Aorta (tissue), 5 donors: ENCODE results near the gene FLT3. TPM values are rescaled to one million over a fixed set of nuclear protein-coding genes. Genes with fewer than 3 reads are reported as not detected.
"Not testable (repeated sequence)": the region's sequence is repeated elsewhere in the genome, so short reads cannot be mapped to it uniquely, and the experiment has no call there.

Experiments used
- ATAC-seq: fragments of 200-7000 bp; cut with Tn5 transposase; one replicate; pipeline ENCODE4 v1.9.1; 2022; ENCODE audit warnings: moderate library complexity; ENCODE audit not compliant: low FRiP score
- DNase-seq, 2 donors: peaks; one replicate each; pipeline ENCODE4 v3.0.0-alpha.2; 2020
- H3K27ac ChIP-seq, 2 donors: one replicate each; pipeline ENCODE4 v1.5.1; 2013; ENCODE audit warnings: low read length in 2 of 2, mild to moderate bottlenecking in 2 of 2, moderate library complexity in 2 of 2, control low read depth in 1 of 2, inconsistent platforms in 1 of 2, low read depth in 1 of 2
- H3K27me3 ChIP-seq, 2 donors: one replicate each; pipeline ENCODE4 v1.6.1; 2013; ENCODE audit warnings: control low read depth in 1 of 2, low read length in 1 of 2, mild to moderate bottlenecking in 1 of 2, moderate library complexity in 1 of 2; ENCODE audit not compliant: insufficient read depth in 2 of 2, control insufficient read depth in 1 of 2
- H3K36me3 ChIP-seq, 2 donors: one replicate each; pipeline ENCODE4 v1.6.1; 2013; ENCODE audit warnings: control low read depth in 1 of 2, low read length in 1 of 2, mild to moderate bottlenecking in 1 of 2; ENCODE audit not compliant: insufficient read depth in 2 of 2, control insufficient read depth in 1 of 2
- H3K4me1 ChIP-seq, 2 donors: one replicate each; pipeline ENCODE4 v1.6.1; 2013; ENCODE audit warnings: low read length in 2 of 2, control low read depth in 1 of 2, mild to moderate bottlenecking in 1 of 2, moderate library complexity in 1 of 2; ENCODE audit not compliant: insufficient read depth in 2 of 2, control insufficient read depth in 1 of 2
- H3K4me3 ChIP-seq, 2 donors: one replicate each; pipeline ENCODE4 v1.5.1; 2013; ENCODE audit warnings: low read length in 2 of 2, control low read depth in 1 of 2, mild to moderate bottlenecking in 1 of 2
- H3K9me3 ChIP-seq: one replicate; pipeline ENCODE4 v1.6.1; 2013; ENCODE audit warnings: mild to moderate bottlenecking, low read length; ENCODE audit not compliant: control insufficient read depth
- WGBS, 2 donors: extraction: QIAGEN DNeasy Blood & Tissue Kit; methylation state at CpG; one replicate each; pipeline ENCODE4 v1.1.7; 2013; 5-methylcytosine and 5-hydroxymethylcytosine counted together
- intact Hi-C, 2 donors: fragments of 100-400 bp; cut with DNase I; formaldehyde crosslinking; loops; one replicate each; pipeline versions ENCODE4 v1.14.2 to v1.15.0; 2022
- polyA plus RNA-seq, 2 donors: library from polyadenylated mRNA; stranded (reverse); fragments of 200-250 nt; gene quantifications; one replicate each; pipeline ENCODE4 v1.2.3, GENCODE V29; 2013
- total RNA-seq, 2 donors: library from RNA; stranded (reverse); fragmentation: NEBNext Ultra II Directional; extraction: Animal tissue kit (Norgen Biotek cat#: 25700); gene quantifications; one replicate each; pipeline ENCODE4 v1.2.1, GENCODE V29; 2021
- donor health status: healthy with polysubstance abuse.
- donor health status: Bipolar disorder and iron deficiency.
- donor health status: DM: no; HTN: no; CAD: no.
- donor health status: DM: no; HTN: no; CAD: no.
- donor health status: DM: yes; HTN: yes; CAD: no.

The FLT3 gene
- total and polyA plus RNA-seq, 4 donors = 0.13 to 0.52 (median 0.40) TPM

DNA sequence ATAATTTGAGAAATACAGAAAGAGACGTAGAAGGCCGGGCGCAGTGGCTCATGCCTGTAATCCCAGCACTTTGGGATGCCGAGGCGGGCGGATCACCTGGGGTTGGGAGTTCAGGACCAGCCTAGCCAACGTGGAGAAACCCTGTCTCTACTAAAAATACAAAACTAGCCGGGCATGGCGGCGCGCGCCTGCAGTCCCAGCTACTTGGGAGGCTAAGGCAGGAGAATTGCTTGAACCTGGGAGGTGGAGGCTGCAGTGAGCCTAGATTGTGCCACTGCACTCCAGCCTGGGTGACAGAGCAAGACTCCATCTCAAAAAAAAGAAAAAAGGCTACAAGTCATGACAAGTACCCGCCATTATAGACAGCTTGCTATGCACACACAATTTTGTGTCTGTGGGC, 95.4 kb downstream of the FLT3 start:
- H3K9me3 ChIP-seq, DNase-seq, intact Hi-C loops, H3K4me1 ChIP-seq, H3K4me3 ChIP-seq, H3K27ac ChIP-seq, ATAC-seq, H3K27me3 ChIP-seq, H3K36me3 ChIP-seq: not testable (repeated sequence)
- 95 to 96% methylated on average over 13 of the region's 13 CpGs for WGBS, 2 donors

DNA sequence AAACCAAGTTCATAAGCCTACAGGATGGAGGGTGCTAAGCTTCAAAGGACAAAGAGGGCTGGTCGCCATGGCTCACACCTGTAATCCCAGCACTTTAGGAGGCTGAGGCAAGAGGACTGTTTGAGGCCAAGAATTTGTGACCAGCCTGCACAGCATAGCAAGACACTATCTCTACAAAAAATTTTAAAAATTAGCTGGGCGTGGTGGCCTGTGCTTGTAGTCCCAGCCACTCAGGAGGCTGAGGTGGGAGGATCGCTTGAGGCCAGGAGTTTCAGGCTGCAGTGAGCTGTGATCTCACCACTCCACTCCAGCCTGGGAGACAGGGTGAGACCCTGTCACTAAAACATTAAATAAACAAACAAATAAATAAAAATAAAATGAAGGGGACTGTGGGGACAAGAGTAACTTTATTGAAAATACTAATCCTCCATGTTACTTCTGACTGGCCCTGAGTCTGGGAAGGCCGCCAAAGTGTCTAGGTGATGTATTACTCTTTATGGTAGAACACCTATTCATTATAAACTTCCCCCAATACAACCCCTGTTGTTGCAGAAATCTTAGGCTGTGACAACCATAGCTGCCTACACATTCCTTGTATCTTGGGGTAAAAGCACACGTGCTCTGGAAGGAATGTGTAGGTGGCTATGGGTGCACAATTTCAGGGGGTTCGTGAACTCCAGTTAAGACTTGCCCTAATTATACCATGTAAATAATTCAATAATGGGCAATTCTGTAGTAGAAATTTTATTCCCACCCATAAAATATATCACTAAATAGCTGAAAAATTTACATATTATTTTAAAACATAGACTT, 97.3 kb downstream of the FLT3 start:
- no peak for ATAC-seq
- WGBS, 2 donors = 74 to 76% methylated on average over 6 of the region's 6 CpGs
- intact Hi-C loops = no loop called here
- no peak for DNase-seq
- Histone ChIP-seq H3K4me1 (no peaks in the 10 kb centered on the region), H3K27me3 (no peaks in the 10 kb centered on the region), H3K9me3 (no peaks in the 10 kb centered on the region), H3K4me3 (no peak overlapping the region), H3K36me3 (no peaks in the 10 kb centered on the region), H3K27ac (no peak overlapping the region)

DNA sequence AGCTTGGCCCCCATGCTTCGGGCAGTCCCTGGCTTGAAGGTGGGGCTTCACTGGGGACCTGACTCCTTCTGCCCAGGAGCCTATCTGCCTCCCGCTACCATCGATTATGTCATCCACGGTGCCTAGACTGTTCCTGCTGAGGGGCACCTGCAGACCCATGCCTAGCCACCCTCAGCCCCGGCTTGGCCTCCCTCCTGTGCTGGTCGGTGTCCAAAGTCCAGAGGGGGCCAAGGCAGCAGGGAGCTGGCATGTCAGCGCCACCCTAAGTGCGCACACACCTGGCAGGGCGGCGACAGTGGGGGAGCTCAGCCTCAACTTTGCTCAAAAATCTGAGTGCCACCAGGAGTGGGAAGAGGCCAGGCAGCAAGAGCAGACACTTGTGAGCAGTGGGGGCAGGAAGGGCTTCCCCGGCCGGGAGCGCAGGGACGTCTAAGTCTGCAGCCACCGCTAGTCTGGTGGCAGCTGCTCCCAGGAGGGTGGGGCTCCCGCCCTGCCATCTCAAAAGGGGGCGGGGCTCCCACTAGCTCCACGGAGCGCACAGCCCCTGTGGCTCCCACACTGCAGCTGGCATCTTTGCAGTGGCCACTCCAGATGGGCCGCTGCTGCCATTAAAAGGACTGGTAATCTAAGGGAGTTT, 98.4 kb downstream of the FLT3 start:
- no peaks in the 10 kb centered on the region for H3K36me3 ChIP-seq
- no peak overlapping the region for H3K27ac ChIP-seq
- no peak for DNase-seq
- H3K27me3 ChIP-seq = no peaks in the 10 kb centered on the region
- H3K9me3 ChIP-seq = no peaks in the 10 kb centered on the region
- H3K4me1 ChIP-seq = no peaks in the 10 kb centered on the region
- no peak overlapping the region for H3K4me3 ChIP-seq
- intact Hi-C loops = no loop called here
- 83 to 84% methylated on average over 20 of the region's 20 CpGs for WGBS, 2 donors
- peak; percentile 55 for ATAC-seq

DNA sequence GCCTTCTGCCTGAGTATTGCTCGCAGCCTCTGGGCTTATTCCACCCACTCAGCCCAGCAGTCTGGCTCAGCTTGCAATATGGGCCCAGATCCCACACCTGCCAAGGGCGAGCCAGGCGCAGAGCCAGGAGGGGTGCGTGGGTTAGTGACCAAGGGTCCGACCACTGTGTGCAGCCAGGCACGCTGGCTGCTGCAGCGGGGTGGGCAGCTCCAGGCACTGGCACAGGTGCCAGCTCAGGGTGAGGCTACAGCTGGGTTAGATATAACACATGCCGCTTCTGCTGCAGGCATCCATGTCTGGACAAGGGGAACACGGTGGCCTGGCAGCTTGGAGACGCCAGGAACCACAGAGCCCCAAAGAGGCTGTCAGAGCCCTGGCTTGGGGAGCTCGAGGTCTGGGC, 99.3 kb downstream of the FLT3 start:
- DNase-seq = peak in 1 of 2 donors; percentile 59
- Histone ChIP-seq H3K27ac (no peak overlapping the region), H3K9me3 (no peaks in the 10 kb centered on the region), H3K4me3 (no peak overlapping the region), H3K4me1 (no peaks in the 10 kb centered on the region), H3K36me3 (no peaks in the 10 kb centered on the region), H3K27me3 (no peaks in the 10 kb centered on the region)
- intact Hi-C loops = no loop called here
- ATAC-seq = peak; percentile 22
- WGBS, 2 donors = 64 to 66% methylated on average over 11 of the region's 11 CpGs

DNA sequence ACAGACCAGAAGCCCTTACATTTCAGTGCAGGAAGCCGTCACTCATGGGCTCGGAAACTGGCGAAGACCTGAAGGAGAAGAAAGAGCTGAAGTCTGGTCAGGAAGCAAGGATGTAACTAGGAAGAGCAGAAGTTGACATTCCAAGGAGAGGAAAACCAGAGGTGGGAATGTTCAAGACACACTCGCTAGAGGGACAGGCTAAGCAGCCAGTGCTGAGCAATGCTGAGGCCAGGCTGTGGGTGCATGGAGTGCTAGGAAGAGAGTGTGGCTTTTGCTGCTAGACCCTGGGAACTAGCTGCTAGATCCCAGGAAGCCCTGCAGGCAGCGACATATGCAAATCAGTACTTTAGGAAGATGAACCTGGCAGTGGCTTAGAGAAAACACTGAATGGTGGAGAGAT, 99.8 kb downstream of the FLT3 start:
- Histone ChIP-seq H3K27me3 (no peaks in the 10 kb centered on the region), H3K4me1 (no peaks in the 10 kb centered on the region), H3K4me3 (no peak overlapping the region), H3K27ac (no peak overlapping the region), H3K9me3 (no peaks in the 10 kb centered on the region), H3K36me3 (no peaks in the 10 kb centered on the region)
- DNase-seq (no peak), ATAC-seq (no peak)
- 33 to 35% methylated on average over 5 of the region's 5 CpGs for WGBS, 2 donors
- intact Hi-C loops = no loop called here

DNA sequence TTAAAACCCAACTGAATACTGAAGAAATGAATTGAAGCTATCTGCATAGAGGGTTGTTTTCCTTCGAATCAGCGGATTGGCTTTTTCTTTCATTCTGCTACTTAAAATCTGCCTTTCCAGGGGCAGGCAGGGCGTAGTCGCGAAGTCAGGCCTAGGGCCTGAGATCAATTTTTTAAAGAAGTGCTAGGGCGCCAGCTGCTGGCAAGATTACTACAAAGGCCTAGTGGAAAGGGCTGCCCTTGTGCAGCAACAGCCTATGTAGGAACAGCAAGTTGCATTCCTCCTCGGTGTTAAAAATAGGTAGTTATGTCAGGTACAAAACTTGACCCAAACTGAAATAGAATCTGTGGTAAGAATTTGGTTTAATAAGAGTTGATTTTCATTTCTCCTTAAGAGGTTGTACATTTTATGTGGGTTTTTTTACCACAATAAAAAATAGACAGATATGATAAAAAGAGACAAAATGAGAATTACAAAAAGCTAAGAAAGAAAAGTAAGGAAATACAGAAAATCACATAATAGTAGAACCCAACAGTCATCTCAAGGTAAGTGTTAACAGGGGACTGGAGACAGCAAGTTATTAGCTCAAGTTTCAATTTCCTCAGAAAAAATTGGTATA, 102.4 kb downstream of the FLT3 start:
- Histone ChIP-seq H3K4me1 (no peaks in the 10 kb centered on the region), H3K4me3 (no peak overlapping the region), H3K36me3 (no peaks in the 10 kb centered on the region), H3K27me3 (no peaks in the 10 kb centered on the region), H3K9me3 (no peaks in the 10 kb centered on the region), H3K27ac (no peak overlapping the region)
- peak in 1 of 2 donors; percentile 59 for DNase-seq
- intact Hi-C loops = loop anchor here in 1 of 2 donors (5.0 kb wide), 1 partner anchor 171 kb away; no protein-coding TSS in a partner anchor
- ATAC-seq = no peak
- WGBS, 2 donors = 20 to 32% methylated on average over 7 of the region's 7 CpGs

DNA sequence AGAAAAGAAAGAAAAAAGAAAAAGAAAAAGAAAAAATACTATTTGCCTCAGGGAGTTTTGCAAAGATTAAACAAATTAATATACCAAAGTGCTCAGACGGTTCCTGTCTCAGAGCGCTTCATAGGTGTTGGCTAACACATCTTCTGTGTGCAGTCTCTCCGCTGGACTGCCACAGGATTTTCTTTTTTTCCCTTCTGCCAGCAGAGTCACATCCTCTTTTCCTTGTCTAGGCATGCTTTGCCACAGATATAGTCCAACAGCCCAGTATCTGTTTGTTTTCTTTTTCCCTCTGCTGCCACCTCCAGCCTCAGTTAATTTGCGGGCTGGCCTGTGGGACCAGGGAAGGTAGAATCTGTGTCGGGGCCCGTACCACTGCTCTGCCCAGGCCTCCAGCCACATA, 108.5 kb downstream of the FLT3 start:
- H3K27me3 ChIP-seq = no peaks in the 10 kb centered on the region
- H3K4me3 ChIP-seq = no peak overlapping the region
- H3K9me3 ChIP-seq = no peaks in the 10 kb centered on the region
- intact Hi-C loops = no loop called here
- no peaks in the 10 kb centered on the region for H3K36me3 ChIP-seq
- DNase-seq = no peak
- H3K4me1 ChIP-seq = no peaks in the 10 kb centered on the region
- ATAC-seq = no peak
- 64 to 71% methylated on average over 6 of the region's 6 CpGs for WGBS, 2 donors
- no peak overlapping the region for H3K27ac ChIP-seq

DNA sequence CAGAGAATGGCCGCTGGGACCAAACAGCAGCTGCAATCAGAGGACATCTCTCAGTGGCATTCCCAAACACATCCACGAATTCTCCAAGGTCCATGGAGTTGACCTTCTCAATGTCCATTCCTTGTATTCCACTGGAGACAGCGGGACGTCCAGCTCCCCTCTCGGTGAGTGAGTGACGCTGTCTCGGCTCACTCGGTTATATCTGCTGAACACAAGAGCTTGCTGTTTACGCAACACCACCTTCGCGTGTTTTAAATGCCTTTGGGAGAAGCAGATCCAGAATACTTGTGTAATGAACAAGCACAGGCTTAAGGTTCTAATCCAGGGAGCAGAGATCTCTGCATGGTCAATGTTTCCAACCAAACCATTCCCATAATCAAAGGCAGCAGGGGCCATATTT, 111.9 kb downstream of the FLT3 start, which contains the start of gene URAD:
URAD (minus strand) TSS at position 174 of the 400 bp plus-strand sequence; CDS start at position 118, 56 bp downstream.
- Histone ChIP-seq H3K27me3 (no peaks in the 10 kb centered on the region), H3K4me1 (no peaks in the 10 kb centered on the region), H3K27ac (no peak within 1 kb of the TSS), H3K36me3 (no peaks in the 10 kb centered on the region), H3K9me3 (no peaks in the 10 kb centered on the region), H3K4me3 (no peak within 1 kb of the TSS)
- WGBS, 2 donors = 75 to 77% methylated on average over 11 of the region's 11 CpGs
- ATAC-seq = no peak
- intact Hi-C loops = loop anchor here (5.0 to 10.0 kb wide), 3 partner anchors 454 to 1004 kb away; no protein-coding TSS in a partner anchor
- peak in 1 of 2 donors; percentile 44 for DNase-seq
